ENCODE data around the gene SCAMP4.
"Not testable (repeated sequence)": the region's sequence is repeated elsewhere in the genome, so short reads cannot be mapped to it uniquely, and the experiment has no call there.

SCAMP4 gene

GRCh38 chr19:1882786-1883692 is 22.2 kb upstream of the SCAMP4 start:
- DNase-seq (ENCODE audit: low spot score), result no peak

- DNase-seq (ENCODE audit: low spot score), result no peak
Observed at GRCh38 chr19:1883784-1884183, 21.4 kb upstream of the SCAMP4 start.

GRCh38 chr19:1884291-1884718 is 20.9 kb upstream of the SCAMP4 start:
- DNase-seq (ENCODE audit: low spot score), result no peak

- no peak for DNase-seq (ENCODE audit: low spot score)
Observed at GRCh38 chr19:1884719-1885334, 20.4 kb upstream of the SCAMP4 start.

GRCh38 chr19:1885398-1886119 is 19.6 kb upstream of the SCAMP4 start, which contains the start of gene ABHD17A:
Gene ABHD17A, minus strand, starts transcription at chr19:1885496. Its CDS starts 3,930 bp downstream, at chr19:1881566.
- peak; percentile 86 for DNase-seq (ENCODE audit: low spot score)

GRCh38 chr19:1886360-1886759 is 18.8 kb upstream of the SCAMP4 start:
- not testable (repeated sequence) for DNase-seq (ENCODE audit: low spot score)

- no peak for DNase-seq (ENCODE audit: low spot score)
Observed at GRCh38 chr19:1888385-1888784, 16.8 kb upstream of the SCAMP4 start.

- no peak for DNase-seq (ENCODE audit: low spot score)
Observed at GRCh38 chr19:1889907-1890306, 15.3 kb upstream of the SCAMP4 start.

- DNase-seq (ENCODE audit: low spot score), result no peak
Observed at GRCh38 chr19:1893791-1894190, 11.4 kb upstream of the SCAMP4 start.

- DNase-seq (ENCODE audit: low spot score), result no peak
Observed at GRCh38 chr19:1896508-1896907, 8.7 kb upstream of the SCAMP4 start.

- no peak for DNase-seq (ENCODE audit: low spot score)
Observed at GRCh38 chr19:1901940-1902404, 3.2 kb upstream of the SCAMP4 start.

- DNase-seq (ENCODE audit: low spot score), result no peak
Observed at GRCh38 chr19:1902923-1903322, 2.3 kb upstream of the SCAMP4 start.

GRCh38 chr19:1904860-1905109 is 414 bp upstream of the SCAMP4 start:
- DNase-seq (ENCODE audit: low spot score), result no peak

GRCh38 chr19:1905863-1906375 is 720 bp downstream of the SCAMP4 start:
- DNase-seq (ENCODE audit: low spot score), result no peak

GRCh38 chr19:1906985-1907562 is 1.9 kb downstream of the SCAMP4 start:
- no peak for DNase-seq (ENCODE audit: low spot score)

- no peak for DNase-seq (ENCODE audit: low spot score)
Observed at GRCh38 chr19:1907563-1908363, 2.6 kb downstream of the SCAMP4 start.

GRCh38 chr19:1908364-1908678 is 3.1 kb downstream of the SCAMP4 start:
- no peak for DNase-seq (ENCODE audit: low spot score)

- no peak for DNase-seq (ENCODE audit: low spot score)
Observed at GRCh38 chr19:1909761-1910080, 4.5 kb downstream of the SCAMP4 start.

GRCh38 chr19:1910177-1910576 is 5.0 kb downstream of the SCAMP4 start:
- DNase-seq (ENCODE audit: low spot score), result peak; percentile 77

- DNase-seq (ENCODE audit: low spot score), result no peak
Observed at GRCh38 chr19:1911098-1911497, 5.9 kb downstream of the SCAMP4 start.

GRCh38 chr19:1911995-1912394 is 6.8 kb downstream of the SCAMP4 start:
- DNase-seq (ENCODE audit: low spot score), result no peak
